ENCODE results near the gene GLDC.
"Not testable (repeated sequence)": the region's sequence is repeated elsewhere in the genome, so short reads cannot be mapped to it uniquely, and the experiment has no call there.

- TF ChIP-seq, protein P1, sequence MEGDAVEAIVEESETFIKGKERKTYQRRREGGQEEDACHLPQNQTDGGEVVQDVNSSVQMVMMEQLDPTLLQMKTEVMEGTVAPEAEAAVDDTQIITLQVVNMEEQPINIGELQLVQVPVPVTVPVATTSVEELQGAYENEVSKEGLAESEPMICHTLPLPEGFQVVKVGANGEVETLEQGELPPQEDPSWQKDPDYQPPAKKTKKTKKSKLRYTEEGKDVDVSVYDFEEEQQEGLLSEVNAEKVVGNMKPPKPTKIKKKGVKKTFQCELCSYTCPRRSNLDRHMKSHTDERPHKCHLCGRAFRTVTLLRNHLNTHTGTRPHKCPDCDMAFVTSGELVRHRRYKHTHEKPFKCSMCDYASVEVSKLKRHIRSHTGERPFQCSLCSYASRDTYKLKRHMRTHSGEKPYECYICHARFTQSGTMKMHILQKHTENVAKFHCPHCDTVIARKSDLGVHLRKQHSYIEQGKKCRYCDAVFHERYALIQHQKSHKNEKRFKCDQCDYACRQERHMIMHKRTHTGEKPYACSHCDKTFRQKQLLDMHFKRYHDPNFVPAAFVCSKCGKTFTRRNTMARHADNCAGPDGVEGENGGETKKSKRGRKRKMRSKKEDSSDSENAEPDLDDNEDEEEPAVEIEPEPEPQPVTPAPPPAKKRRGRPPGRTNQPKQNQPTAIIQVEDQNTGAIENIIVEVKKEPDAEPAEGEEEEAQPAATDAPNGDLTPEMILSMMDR (IDR thresholded peaks at IDR 0.05) = not testable (repeated sequence)
- not testable (repeated sequence) for TF ChIP-seq POLR2A (IDR thresholded peaks at IDR 0.05)
Measured at GRCh38 chr9:6542617-6543016, 102.9 kb downstream of the GLDC start.
